Breast epithelium (tissue), 3 donors: ENCODE results near the gene BAD.

Experiments
- CTCF ChIP-seq, 3 donors: fragments of 450-650 bp; IDR thresholded peaks; one replicate each; pipeline ENCODE4 v1.5.1; 2016 to 2017; ENCODE audit warnings: antibody characterized with exemption in 3 of 3, mild to moderate bottlenecking in 3 of 3, moderate library complexity in 3 of 3
- POLR2A ChIP-seq: fragments of 450-650 bp; IDR thresholded peaks from one replicate; pipeline ENCODE4 v1.6.1; 2016; ENCODE audit warnings: antibody characterized with exemption, mild to moderate bottlenecking, moderate library complexity
- POLR2AphosphoS5 ChIP-seq, 3 donors: sonication (generic); formaldehyde crosslinking; IDR thresholded peaks; one replicate each; pipeline ENCODE4 v1.6.1; 2017; ENCODE audit warnings: antibody characterized with exemption in 3 of 3

GRCh38 chr11:64245401-64245796, 39.1 kb downstream of the BAD start:
- no peak for TF ChIP-seq CTCF (IDR thresholded peaks at IDR 0.05)
- TF ChIP-seq POLR2AphosphoS5 (IDR thresholded peaks at IDR 0.05), result no peak
- no peak for TF ChIP-seq POLR2A
